Lung (tissue), 12 donors: ENCODE measurements around the gene MRPL37. TPM values are rescaled to one million over a fixed set of nuclear protein-coding genes. Genes with fewer than 3 reads are reported as not detected.

Source experiments
- ATAC-seq: fragments of 200-7000 bp; cut with Tn5 transposase; one replicate; pipeline ENCODE4 v1.9.1; 2020; ENCODE audit warnings: moderate number of reproducible peaks; ENCODE audit not compliant: insufficient read depth, low FRiP score
- DNase-seq, 3 donors: peaks; one replicate each; pipeline ENCODE4 v3.0.0-alpha.2; 2013 to 2017
- H3K27ac ChIP-seq, 2 donors: one replicate each; pipeline ENCODE4 v1.5.1; 2013; ENCODE audit warnings: mild to moderate bottlenecking in 2 of 2, moderate library complexity in 2 of 2, control low read depth in 1 of 2, inconsistent platforms in 1 of 2, low read depth in 1 of 2, low read length in 1 of 2
- H3K27me3 ChIP-seq, 3 donors: one replicate each; pipeline ENCODE4 v1.5.1; 2013; ENCODE audit warnings: low read length in 2 of 3; ENCODE audit not compliant: control insufficient read depth in 3 of 3, insufficient read depth in 3 of 3
- H3K36me3 ChIP-seq, 4 donors: one replicate each; pipeline ENCODE4 v1.5.1; 2013; ENCODE audit warnings: low read length in 4 of 4, mild to moderate bottlenecking in 1 of 4, moderate library complexity in 1 of 4; ENCODE audit not compliant: control insufficient read depth in 4 of 4, insufficient read depth in 4 of 4
- H3K4me1 ChIP-seq, 5 donors: one replicate each; pipeline ENCODE4 v1.5.1; 2013; ENCODE audit warnings: low read length in 5 of 5, mild to moderate bottlenecking in 2 of 5, moderate library complexity in 1 of 5; ENCODE audit not compliant: control insufficient read depth in 5 of 5, insufficient read depth in 5 of 5
- H3K4me3 ChIP-seq: one replicate; pipeline ENCODE4 v1.5.1; 2013; ENCODE audit warnings: mild to moderate bottlenecking, control low read depth, moderate library complexity
- H3K9ac ChIP-seq, 2 donors: one replicate each; pipeline ENCODE4 v1.5.1; 2013; ENCODE audit warnings: low read length in 2 of 2, control low read depth in 1 of 2; ENCODE audit not compliant: insufficient read depth in 1 of 2
- H3K9me3 ChIP-seq, 4 donors: one replicate each; pipeline ENCODE4 v1.5.1; 2013; ENCODE audit warnings: low read length in 3 of 4, mild to moderate bottlenecking in 1 of 4, moderate library complexity in 1 of 4; ENCODE audit not compliant: control insufficient read depth in 4 of 4, insufficient read depth in 3 of 4
- CTCF ChIP-seq: IDR thresholded peaks from 2 replicates; pipeline ENCODE4 v1.5.1; 2012; ENCODE audit warnings: mild to moderate bottlenecking; ENCODE audit errors: control extremely low read depth, extremely low read depth
- WGBS, 2 donors: extraction: QIAGEN DNeasy Blood & Tissue Kit; methylation state at CpG; one replicate each; pipeline ENCODE4 v1.1.7; 2013; 5-methylcytosine and 5-hydroxymethylcytosine counted together
- polyA plus RNA-seq, 2 donors: library from polyadenylated mRNA; stranded (reverse); fragments of 200-250 nt; gene quantifications; one replicate each; pipeline ENCODE4 v1.2.1, GENCODE V29; 2013
- total RNA-seq, 2 donors: library from RNA; depleted of rRNA in 1 of 2; stranded (reverse); fragments of >200 nt in 1 of 2; gene quantifications; one replicate each; pipeline ENCODE4 v1.2.1, GENCODE V29; 2014 to 2021
- donor health status: control.
- donor health status: control.
- donor health status: Bipolar disorder and iron deficiency.
- donor health status: healthy.
- donor health status: DM: yes; HTN: yes; CAD: no.

The MRPL37 gene
- total and polyA plus RNA-seq, 4 donors = 23.9 to 68.5 (median 39.7) TPM

GRCh38 chr1:54257876-54258275 is 57.9 kb downstream of the MRPL37 start:
- Histone ChIP-seq H3K4me3 (no peak overlapping the region), H3K9ac (no peak overlapping the region), H3K27me3 (no peaks in the 10 kb centered on the region), H3K27ac (no peak overlapping the region), H3K9me3 (no peaks in the 10 kb centered on the region), H3K36me3 (peaks cover 0 to 8% (median 6%) of the 10 kb centered on the region in 4 donors), H3K4me1 (peaks cover 0 to 9% (median 3%) of the 10 kb centered on the region in 5 donors)
- DNase-seq = no peak
- no peak for TF ChIP-seq CTCF
- ATAC-seq = no peak
- 93 to 95% methylated on average over 23 of the region's 23 CpGs for WGBS, 2 donors

- peaks cover 0 to 8% (median 6%) of the 10 kb centered on the region in 4 donors for H3K36me3 ChIP-seq
- ATAC-seq (no peak), DNase-seq (no peak)
- no peak overlapping the region for H3K27ac ChIP-seq
- H3K27me3 ChIP-seq = no peaks in the 10 kb centered on the region
- H3K4me1 ChIP-seq = peaks cover 0 to 11% (median 0%) of the 10 kb centered on the region in 5 donors
- H3K9ac ChIP-seq = no peak overlapping the region
- no peak for TF ChIP-seq CTCF
- H3K4me3 ChIP-seq = no peak overlapping the region
- 90 to 95% methylated on average over 15 to 16 of the region's 16 CpGs for WGBS, 2 donors
- no peaks in the 10 kb centered on the region for H3K9me3 ChIP-seq
Observed at GRCh38 chr1:54259546-54260140, 59.7 kb downstream of the MRPL37 start.

GRCh38 chr1:54260810-54261209 is 60.8 kb downstream of the MRPL37 start:
- no peaks in the 10 kb centered on the region for H3K9me3 ChIP-seq
- no peak overlapping the region for H3K9ac ChIP-seq
- no peak overlapping the region for H3K27ac ChIP-seq
- DNase-seq (no peak), ATAC-seq (no peak)
- TF ChIP-seq CTCF = no peak
- H3K36me3 ChIP-seq = peaks cover 0 to 6% (median 5%) of the 10 kb centered on the region in 4 donors
- 93 to 95% methylated on average over 10 of the region's 10 CpGs for WGBS, 2 donors
- no peaks in the 10 kb centered on the region for H3K27me3 ChIP-seq
- H3K4me3 ChIP-seq = no peak overlapping the region
- peaks cover 0 to 11% (median 0%) of the 10 kb centered on the region in 5 donors for H3K4me1 ChIP-seq

GRCh38 chr1:54262244-54262643 is 62.3 kb downstream of the MRPL37 start:
- TF ChIP-seq CTCF = no peak
- ATAC-seq (no peak), DNase-seq (no peak)
- Histone ChIP-seq H3K27ac (no peak overlapping the region), H3K9me3 (no peaks in the 10 kb centered on the region), H3K4me3 (no peak overlapping the region), H3K27me3 (no peaks in the 10 kb centered on the region), H3K4me1 (peaks cover 0 to 11% (median 2%) of the 10 kb centered on the region in 5 donors), H3K9ac (no peak overlapping the region), H3K36me3 (peaks cover 0 to 8% (median 1%) of the 10 kb centered on the region in 4 donors)
- 91 to 92% methylated on average over 7 of the region's 7 CpGs for WGBS, 2 donors
